HepG2 (cell line): ENCODE results near the gene GAS1. TPM values are rescaled to one million over a fixed set of nuclear protein-coding genes. Genes with fewer than 3 reads are reported as not detected.
A peak's percentile ranks its signal among the peaks of the same experiment; 100 is the strongest.

Experiments
- ATAC-seq: fragments of 200-7000 bp; cut with Tn5 transposase; 3 replicates; pipeline ENCODE4 v1.9.1; 2020; ENCODE audit warnings: mild to moderate bottlenecking, moderate library complexity
- BruUV-seq: library from RNA; stranded (reverse); fragments of 400-500 nt; replicated peaks from 2 replicates; lab custom pipeline; 2021; lab: Mats Ljungman, UMichigan
- CTCF ChIA-PET: fragments of 300-600 bp; formaldehyde crosslinking; extraction: SDS; loops from one replicate; lab custom pipeline; 2021; ENCODE audit warnings: low total read pairs, inconsistent platforms, low intra/inter-chr PET ratio; lab: Yijun Ruan, JAX
- POLR2A ChIA-PET: fragments of 350-600 bp; sonication (Branson Sonifier 250); formaldehyde crosslinking; loops from one replicate; lab custom pipeline; 2020; ENCODE audit warnings: antibody characterized with exemption, inconsistent platforms; lab: Yijun Ruan, JAX
- DNase-seq: peaks from one replicate; pipeline ENCODE4 v3.0.0-alpha.2; 2015; ENCODE audit warnings: low spot score
- FAIRE-seq: peaks from 3 replicates; lab custom pipeline; 2011; peaks lifted over from hg19 to GRCh38; lab: Jason Lieb, UNC
- H2AFZ ChIP-seq: one replicate; pipeline ENCODE4 v1.6.1; 2011; ENCODE audit warnings: low read length, inconsistent platforms
- H3K27ac ChIP-seq: fragments of 300-600 bp; 3 replicates; pipeline ENCODE4 v1.8.0; 2011; ENCODE audit warnings: mixed run types, mild to moderate bottlenecking, mixed read lengths, low read length, inconsistent platforms; ENCODE audit not compliant: insufficient read depth; ENCODE audit errors: extremely low read length
- H3K27me3 ChIP-seq, 2 experiments: fragments of 200-600 bp in 1 of 2; 2 replicates in 1 of 2; 3 replicates in 1 of 2; pipeline versions ENCODE4 v1.6.0 to v1.8.0; 2011; ENCODE audit warnings: low read length in 2 of 2, mild to moderate bottlenecking in 2 of 2, moderate library complexity in 2 of 2, inconsistent platforms in 1 of 2; ENCODE audit not compliant: insufficient read depth in 2 of 2, control insufficient read depth in 1 of 2
- H3K36me3 ChIP-seq, 2 experiments: fragments of 200-600 bp in 1 of 2; replicated peaks in 1 of 2; 2 replicates in 1 of 2; 3 replicates in 1 of 2; pipeline versions ENCODE4 v1.5.1 to v1.8.0; 2011; ENCODE audit warnings: low read length in 2 of 2, inconsistent platforms in 1 of 2; ENCODE audit not compliant: insufficient read depth in 2 of 2, control insufficient read depth in 1 of 2
- H3K4me1 ChIP-seq: 2 replicates; pipeline ENCODE4 v1.5.1; 2012; ENCODE audit warnings: low read length, inconsistent platforms; ENCODE audit not compliant: insufficient read depth
- H3K4me2 ChIP-seq: 2 replicates; pipeline ENCODE4 v1.6.0; 2011; ENCODE audit warnings: low read depth, low read length, inconsistent platforms
- H3K4me3 ChIP-seq, 3 experiments: fragments of 200-600 bp in 1 of 3; sonication (generic), shearing (Covaris generic) in 1 of 3; replicated peaks in 1 of 3; 2 replicates each; pipeline ENCODE4 v1.5.1; 2011 to 2016; ENCODE audit warnings: low read length in 3 of 3, inconsistent platforms in 2 of 3, low read depth in 2 of 3, mild to moderate bottlenecking in 2 of 3, control low read depth in 1 of 3, mixed read lengths in 1 of 3; ENCODE audit not compliant: insufficient read depth in 1 of 3
- H3K79me2 ChIP-seq: one replicate; pipeline ENCODE4 v1.6.1; 2011; ENCODE audit warnings: low read length, inconsistent platforms; ENCODE audit not compliant: insufficient read depth
- H3K9ac ChIP-seq: 2 replicates; pipeline ENCODE4 v1.6.0; 2011; ENCODE audit warnings: mild to moderate bottlenecking, low read depth, low read length, inconsistent platforms; ENCODE audit not compliant: insufficient read depth
- H3K9me3 ChIP-seq: 2 replicates; pipeline ENCODE4 v1.5.1; 2012; ENCODE audit warnings: mild to moderate bottlenecking, low read length
- H4K20me1 ChIP-seq: 2 replicates; pipeline ENCODE4 v1.6.0; 2011; ENCODE audit warnings: inconsistent platforms, mild to moderate bottlenecking, low read length, moderate library complexity; ENCODE audit not compliant: insufficient read depth
- MYPOP ChIP-seq: sonication (generic); formaldehyde crosslinking; IDR thresholded peaks from 2 replicates; pipeline ENCODE4 v1.8.1; 2023; ENCODE audit warnings: mild to moderate bottlenecking, moderate library complexity, missing genetic modification reagents
- NCOR1 ChIP-seq: fragments of 200-600 bp; sonication (generic); IDR thresholded peaks from 2 replicates; pipeline ENCODE4 v1.7.0; 2017; ENCODE audit warnings: antibody characterized with exemption, low read length, borderline replicate concordance
- NFIC ChIP-seq: IDR thresholded peaks from 2 replicates; pipeline ENCODE4 v1.6.1; 2012; ENCODE audit warnings: mild to moderate bottlenecking, low read length, inconsistent platforms
- RERE ChIP-seq: IDR thresholded peaks from 2 replicates; pipeline ENCODE4 v1.6.1; 2016; ENCODE audit warnings: low read depth, missing genetic modification reagents, missing compliant biosample characterization
- REST ChIP-seq, 2 experiments: IDR thresholded peaks; 2 replicates each; pipeline ENCODE4 v1.6.1; 2011 to 2012; ENCODE audit warnings: low read length in 2 of 2, borderline replicate concordance in 1 of 2, low read depth in 1 of 2, mild to moderate bottlenecking in 1 of 2, moderate library complexity in 1 of 2
- TCF7 ChIP-seq: sonication (generic); IDR thresholded peaks from 2 replicates; pipeline ENCODE4 v1.6.1; 2016; ENCODE audit warnings: antibody characterized with exemption, low read depth
- ZNF205 ChIP-seq: IDR thresholded peaks from 2 replicates; pipeline ENCODE4 v1.6.1; 2018; ENCODE audit warnings: missing biosample characterization, missing genetic modification reagents
- ZNF703 ChIP-seq: sonication (generic); formaldehyde crosslinking; IDR thresholded peaks from 2 replicates; pipeline ENCODE4 v1.5.1; 2020; ENCODE audit warnings: missing genetic modification reagents, mild to moderate bottlenecking, moderate library complexity, borderline replicate concordance
- WGBS: methylation state at CpG from one replicate; pipeline ENCODE4 v1.1.6; 2017; ENCODE audit warnings: low lambda C conversion rate; 5-methylcytosine and 5-hydroxymethylcytosine counted together
- in situ Hi-C: cut with HindIII; loops from 2 replicates; pipeline ENCODE4 v1.10.0; 2017; ENCODE audit warnings: low pct_unique_long_range_greater_than_20kb; ENCODE audit not compliant: extremely low pct_ligation_motif_present
- intact Hi-C: fragments of 100-400 bp; cut with micrococcal nuclease; formaldehyde crosslinking; loops from one replicate; pipeline ENCODE4 v1.10.0; 2022; ENCODE audit not compliant: unreplicated experiment
- polyA plus RNA-seq, 8 experiments: library from polyadenylated mRNA; depleted of rRNA in 3 of 8; stranded (reverse) in 7 of 8; unstranded in 1 of 8; fragments of >200 nt; fragmentation: Illumina TruSeq in 4 of 8; extraction: Trizol in 4 of 8; gene quantifications; 2 replicates each; pipeline versions ENCODE4 v1.2.1 to v1.2.3, GENCODE V29; 2011 to 2016; ENCODE audit warnings: low read depth in 4 of 8, missing spikeins in 1 of 8, mixed read lengths in 1 of 8; ENCODE audit not compliant: insufficient read depth in 1 of 8
- total RNA-seq, 5 experiments: library from RNA; depleted of rRNA; stranded (reverse); fragments of >200 nt; fragmentation: Illumina TruSeq; extraction: Trizol; gene quantifications; 2 replicates each; pipeline ENCODE4 v1.2.3, GENCODE V29; 2016; ENCODE audit warnings: low read depth in 1 of 5

The GAS1 gene
- total and polyA plus RNA-seq, 2 of the 13 experiments (the other 11 are each of a cell fraction or from before 2014, with no cell fraction given): not detected

- TF ChIP-seq MYPOP: no peak
Observed at GRCh38 chr9:86944796-86945727, 2.2 kb downstream of the GAS1 start (continued).

GRCh38 chr9:86943201-86944113 is 3.8 kb downstream of the GAS1 start:
- no peaks in the 10 kb centered on the region for H3K9me3 ChIP-seq
- no peak overlapping the region for H3K27ac ChIP-seq
- intact Hi-C loops: no loop called here
- CTCF ChIA-PET: no interaction called here
- no TSS peak for BruUV-seq
- POLR2A ChIA-PET: no interaction called here
- peaks cover 14% of the 10 kb centered on the region for H3K4me1 ChIP-seq
- in situ Hi-C loops: no loop called here
- H3K27me3 ChIP-seq: peaks cover 4 to 59% of the 10 kb centered on the region in 2 experiments
- no peak overlapping the region for H2AFZ ChIP-seq
- 7% methylated on average over 12 of the region's 12 CpGs for WGBS
- H3K9ac ChIP-seq: no peak overlapping the region
- no peaks in the 10 kb centered on the region for H3K79me2 ChIP-seq
- no peaks in the 10 kb centered on the region for H3K36me3 ChIP-seq
- ATAC-seq: peak; percentile 61
- peak; percentile 48 for FAIRE-seq
- no peaks in the 10 kb centered on the region; the same call in none of the 2 replicates for H4K20me1 ChIP-seq
- H3K4me3 ChIP-seq: no peak overlapping the region
- DNase-seq: peak; percentile 33
- H3K4me2 ChIP-seq: no peak overlapping the region
- TF ChIP-seq ZNF703 (CRISPR knock-in tag) (0 out of 2 replicates have a peak, but pooled peaks have one; percentile 65), REST (IDR thresholded peaks at IDR 0.05; ENCODE audit: borderline replicate concordance in 1 of 2, low read depth in 1 of 2, low read length in 2 of 2) (peak in 1 of 2 experiments; percentile 52; a peak in 1 of 4 replicates), RERE (CRISPR knock-in tag) (peak; percentile 68; the same call in 1 of the 2 replicates), NCOR1 (peak; percentile 31; the same call in 1 of the 2 replicates), NFIC (peak; percentile 79), ZNF205 (peak; percentile 59; the same call in 1 of the 2 replicates), TCF7 (peak; percentile 58)
